NT2/D1 (cell line): ENCODE data around the gene CRADD.
"Not testable (repeated sequence)": the region's sequence is repeated elsewhere in the genome, so short reads cannot be mapped to it uniquely, and the experiment has no call there.

ENCODE experiments used
- DNase-seq: peaks from one replicate; pipeline ENCODE4 v3.0.0-alpha.2; 2011; ENCODE audit warnings: low read depth, low spot score
- H3K27me3 ChIP-seq: 2 replicates; pipeline ENCODE4 v1.6.0; 2011; ENCODE audit warnings: mild to moderate bottlenecking; ENCODE audit not compliant: insufficient read length, insufficient read depth
- H3K36me3 ChIP-seq: 2 replicates; pipeline ENCODE4 v1.6.1; 2011; ENCODE audit warnings: mild to moderate bottlenecking, low read length, mixed read lengths; ENCODE audit not compliant: insufficient read depth, insufficient read length
- H3K4me1 ChIP-seq: 2 replicates; pipeline ENCODE4 v1.5.1; 2011; ENCODE audit not compliant: insufficient read depth, insufficient read length
- H3K4me3 ChIP-seq: 2 replicates; pipeline ENCODE4 v1.5.1; 2011; ENCODE audit warnings: low read depth; ENCODE audit not compliant: insufficient read length
- H3K9ac ChIP-seq: 2 replicates; pipeline ENCODE4 v1.6.0; 2011; ENCODE audit warnings: low read depth; ENCODE audit not compliant: insufficient read length
- H3K9me3 ChIP-seq: 2 replicates; pipeline ENCODE4 v1.5.1; 2011; ENCODE audit warnings: mild to moderate bottlenecking, low read length; ENCODE audit not compliant: insufficient read depth
- SUZ12 ChIP-seq: IDR thresholded peaks from 2 replicates; pipeline ENCODE4 v1.6.1; 2011; ENCODE audit not compliant: insufficient read length, insufficient read depth; ENCODE audit errors: extremely low read depth
- YY1 ChIP-seq: IDR thresholded peaks from 2 replicates; pipeline ENCODE4 v1.6.1; 2011; ENCODE audit not compliant: insufficient read length, insufficient read depth
- ZNF274 ChIP-seq: IDR thresholded peaks from 2 replicates; pipeline ENCODE4 v1.6.1; 2011; ENCODE audit warnings: mild to moderate bottlenecking, low read depth, low read length

The CRADD gene

DNA sequence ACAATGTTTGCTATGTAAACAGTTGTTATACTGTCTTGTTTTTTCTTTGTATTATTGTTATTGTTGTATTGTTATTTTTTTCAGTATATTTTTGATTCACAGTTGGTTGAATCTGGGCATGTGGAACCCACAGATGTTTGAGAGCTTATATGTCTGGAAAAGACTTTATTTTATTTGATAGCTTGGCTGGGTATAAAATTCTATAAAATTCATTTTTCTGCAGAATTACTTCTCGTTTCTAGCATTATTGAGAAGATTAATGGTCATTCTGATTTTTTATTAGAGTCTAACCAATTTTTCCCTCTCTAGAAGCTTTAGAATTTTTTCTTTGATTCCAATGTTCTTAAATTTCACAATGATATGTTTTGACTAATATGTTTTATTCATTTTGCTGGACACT lies 188.6 kb downstream of the CRADD start:
- Histone ChIP-seq H3K9me3 (peaks cover 42% of the 10 kb centered on the region), H3K4me1 (no peaks in the 10 kb centered on the region), H3K4me3 (no peak overlapping the region), H3K36me3 (no peaks in the 10 kb centered on the region), H3K27me3 (no peaks in the 10 kb centered on the region), H3K9ac (no peak overlapping the region)
- TF ChIP-seq SUZ12 (no peak), YY1 (no peak), ZNF274 (no peak)
- DNase-seq: no peak

DNA sequence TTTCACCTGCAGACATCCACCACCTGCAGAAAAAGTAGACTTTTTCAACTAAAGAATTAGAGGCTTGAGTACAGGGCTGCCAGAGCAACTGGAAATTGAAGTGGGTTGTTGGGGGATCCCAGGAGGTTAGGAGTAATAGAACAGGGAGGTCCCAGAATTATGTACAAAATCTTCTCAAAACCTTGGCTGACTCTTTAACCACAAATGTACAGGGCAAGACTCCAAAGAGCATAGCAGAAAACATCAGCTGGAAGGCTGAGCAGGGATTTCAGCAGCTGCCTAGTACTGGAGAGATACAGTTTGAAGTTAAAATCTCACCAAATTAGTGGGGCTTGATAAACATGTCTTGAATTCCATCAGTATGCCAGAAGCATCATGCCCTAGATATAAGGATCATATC lies 191.6 kb downstream of the CRADD start:
- TF ChIP-seq SUZ12 (no peak), ZNF274 (no peak), YY1 (no peak)
- no peak overlapping the region for H3K4me3 ChIP-seq
- H3K4me1 ChIP-seq: no peaks in the 10 kb centered on the region
- no peaks in the 10 kb centered on the region for H3K27me3 ChIP-seq
- peaks cover 42% of the 10 kb centered on the region for H3K9me3 ChIP-seq
- DNase-seq: no peak
- H3K9ac ChIP-seq: no peak overlapping the region
- H3K36me3 ChIP-seq: no peaks in the 10 kb centered on the region

DNA sequence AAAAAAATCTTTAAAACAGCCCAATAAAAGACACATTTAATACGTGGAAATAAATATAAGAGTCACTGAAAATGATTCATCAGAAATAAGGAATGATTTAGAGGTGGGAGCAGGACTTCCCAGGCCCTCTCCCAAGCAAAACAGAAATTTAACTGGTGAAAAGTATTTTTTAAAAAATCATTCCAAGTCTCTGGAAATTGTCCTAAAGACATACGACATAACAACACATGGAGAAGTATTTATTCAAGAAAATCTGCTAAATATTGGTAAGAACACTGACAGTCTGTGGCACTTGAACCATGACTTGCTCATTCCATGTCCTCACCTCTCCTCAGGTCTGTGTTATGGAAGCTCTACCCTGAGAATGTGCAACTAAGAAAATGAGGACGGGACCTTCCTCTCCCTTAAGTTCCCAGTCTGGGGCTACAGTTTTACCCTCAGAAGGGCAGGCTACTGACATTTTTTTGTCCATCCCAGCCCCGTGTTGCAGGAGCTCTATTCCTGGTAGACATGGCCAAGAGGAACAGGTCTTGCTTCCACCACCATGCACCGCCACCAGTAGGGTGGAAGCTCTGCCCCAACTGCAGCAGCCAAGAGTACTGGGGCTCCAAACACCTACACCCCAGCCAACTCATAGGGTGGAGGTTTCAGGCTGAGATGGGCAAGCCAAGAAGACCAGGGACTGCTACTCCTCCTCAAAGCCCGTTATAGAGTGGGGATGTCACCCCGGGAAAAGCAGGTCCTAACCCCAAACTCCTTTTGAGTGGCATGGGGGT lies 193.0 kb downstream of the CRADD start:
- no peak for TF ChIP-seq ZNF274
- no peak for TF ChIP-seq YY1
- no peak for TF ChIP-seq SUZ12
- DNase-seq: no peak
- peaks cover 29% of the 10 kb centered on the region for H3K9me3 ChIP-seq
- H3K27me3 ChIP-seq: no peaks in the 10 kb centered on the region
- no peaks in the 10 kb centered on the region for H3K4me1 ChIP-seq
- H3K4me3 ChIP-seq: no peak overlapping the region
- H3K9ac ChIP-seq: no peak overlapping the region
- no peaks in the 10 kb centered on the region for H3K36me3 ChIP-seq

DNA sequence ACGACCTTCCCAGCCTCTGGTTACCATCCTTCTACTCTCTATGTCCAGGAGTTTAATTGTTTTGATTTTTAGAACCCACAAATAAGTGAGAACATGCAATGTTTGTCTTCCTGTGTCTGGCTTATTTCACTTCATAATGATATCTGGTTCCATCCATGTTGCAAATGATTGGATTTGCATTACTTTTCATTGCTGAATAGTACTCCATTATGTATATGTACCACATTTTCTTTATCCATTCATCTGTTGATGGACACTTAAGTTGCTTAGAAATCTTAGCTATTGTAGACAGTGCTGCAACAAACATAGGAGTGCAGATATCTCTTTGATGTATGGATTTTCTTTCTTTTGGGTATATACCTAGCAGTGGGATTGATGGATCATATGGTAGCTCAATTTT lies 194.4 kb downstream of the CRADD start:
- not testable (repeated sequence) for H3K27me3 ChIP-seq, H3K36me3 ChIP-seq, H3K9ac ChIP-seq, H3K4me3 ChIP-seq, H3K4me1 ChIP-seq, DNase-seq
- H3K9me3 ChIP-seq: peaks cover 15% of the 10 kb centered on the region

DNA sequence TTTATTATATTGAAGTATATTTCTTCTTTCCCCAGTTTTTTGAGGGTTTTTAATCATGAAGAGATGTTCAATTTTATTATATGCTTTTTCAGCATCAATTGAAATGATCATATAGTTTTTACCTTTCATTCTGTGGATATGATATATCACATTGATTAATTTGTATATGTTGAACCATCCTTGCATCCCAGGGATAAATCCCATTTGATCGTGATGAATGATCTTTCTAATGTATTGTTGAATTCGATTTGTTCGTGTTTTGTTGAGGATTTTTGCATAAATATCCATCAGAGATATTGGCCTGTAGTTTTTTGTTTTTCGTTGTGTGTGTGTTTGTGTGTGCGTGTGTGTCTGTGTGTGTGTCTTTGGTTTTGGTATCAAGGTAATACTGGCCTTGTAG lies 196.4 kb downstream of the CRADD start:
- Histone ChIP-seq H3K27me3 (no peaks in the 10 kb centered on the region), H3K9me3 (peaks cover 10% of the 10 kb centered on the region), H3K4me1 (no peaks in the 10 kb centered on the region), H3K9ac (no peak overlapping the region), H3K4me3 (no peak overlapping the region), H3K36me3 (no peaks in the 10 kb centered on the region)
- TF ChIP-seq ZNF274 (no peak), SUZ12 (no peak), YY1 (no peak)
- DNase-seq: no peak

DNA sequence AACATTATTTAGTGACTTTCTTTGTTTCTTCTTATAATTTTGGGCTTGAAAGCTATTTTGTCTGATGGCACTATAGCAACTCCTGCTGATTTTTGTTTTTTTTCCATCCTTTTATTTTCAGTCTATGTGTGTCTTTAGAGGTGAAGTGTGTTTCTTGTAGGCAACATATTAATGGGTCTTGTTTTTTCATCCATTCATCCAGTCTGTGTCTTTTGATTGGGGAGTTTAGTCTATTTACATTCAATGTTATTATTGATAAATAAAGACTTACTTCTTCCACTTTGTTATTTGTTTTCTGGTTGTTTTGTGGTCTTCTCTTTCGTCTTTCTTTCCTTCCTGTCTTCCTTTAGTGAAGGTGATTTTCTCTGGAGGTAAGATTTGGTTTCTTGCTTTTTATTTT lies 198.0 kb downstream of the CRADD start:
- Histone ChIP-seq H3K4me1 (no peaks in the 10 kb centered on the region), H3K9ac (no peak overlapping the region), H3K36me3 (no peaks in the 10 kb centered on the region), H3K4me3 (no peak overlapping the region), H3K27me3 (no peaks in the 10 kb centered on the region), H3K9me3 (no peaks in the 10 kb centered on the region; the same call in 1 of the 2 replicates)
- no peak for DNase-seq
- no peak for TF ChIP-seq ZNF274
- no peak for TF ChIP-seq SUZ12
- no peak for TF ChIP-seq YY1

DNA sequence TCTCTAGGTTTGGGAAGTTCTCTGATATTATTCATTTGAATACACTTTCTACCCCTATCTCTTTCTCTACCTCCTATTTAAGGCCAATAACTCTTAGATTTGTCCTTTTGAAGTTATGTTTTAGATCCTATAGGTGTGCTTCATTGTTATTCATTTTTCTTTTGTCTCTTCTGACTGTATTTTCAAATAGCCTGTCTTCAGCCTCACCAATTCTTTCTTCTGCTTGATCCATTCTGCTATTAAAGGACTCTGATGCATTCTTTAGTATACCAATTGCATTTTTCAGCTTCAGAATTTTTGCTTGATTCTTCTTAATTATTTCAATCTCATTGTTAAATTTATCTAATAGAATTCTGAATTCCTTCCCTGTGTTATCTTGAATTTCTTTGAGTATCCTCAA lies 199.2 kb downstream of the CRADD start:
- no peak for TF ChIP-seq YY1
- no peak for TF ChIP-seq ZNF274
- no peak for TF ChIP-seq SUZ12
- Histone ChIP-seq H3K9me3 (no peaks in the 10 kb centered on the region; the same call in 1 of the 2 replicates), H3K36me3 (no peaks in the 10 kb centered on the region), H3K9ac (no peak overlapping the region), H3K4me1 (no peaks in the 10 kb centered on the region), H3K27me3 (no peaks in the 10 kb centered on the region), H3K4me3 (no peak overlapping the region)
- no peak for DNase-seq
